ENCODE results near the gene ALAS1. TPM values are rescaled to one million over a fixed set of nuclear protein-coding genes. Genes with fewer than 3 reads are reported as not detected.

Gene ALAS1
- total RNA-seq, 1 donor from 2014 or later = 41.5 TPM

DNA sequence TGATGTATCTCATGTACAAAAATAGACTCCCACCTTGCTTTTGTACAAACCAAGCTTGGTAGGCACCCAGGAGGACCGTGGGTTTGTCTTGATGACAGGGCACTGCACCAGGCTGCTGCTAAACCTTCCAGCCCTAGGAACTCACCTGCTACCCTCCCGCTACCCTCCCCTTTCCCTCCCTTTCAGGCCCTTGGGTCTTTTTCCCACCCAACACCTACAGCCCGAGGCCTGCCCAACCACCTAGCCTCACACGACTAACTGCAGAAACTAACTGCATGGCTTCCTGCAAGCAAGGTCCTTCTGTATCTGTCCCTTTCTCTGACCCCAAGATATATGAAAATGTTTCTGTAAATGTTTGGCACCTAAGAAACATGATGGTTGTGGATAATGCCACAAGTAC is 58.7 kb downstream of the ALAS1 start:
- no peak for DNase-seq (ENCODE audit: extremely low spot score in 2 of 2)
- Histone ChIP-seq H3K27me3 (no peaks in the 10 kb centered on the region), H3K4me1 (peaks cover 30% of the 10 kb centered on the region), H3K4me3 (no peak overlapping the region), H3K27ac (no peak overlapping the region), H3K36me3 (peaks cover 0 to 77% of the 10 kb centered on the region in 2 donors), H3K9me3 (no peaks in the 10 kb centered on the region)
- intact Hi-C loops (cut with DNase I) = no loop called here
- TF ChIP-seq POLR2AphosphoS5 (IDR thresholded peaks at IDR 0.05; ENCODE audit: insufficient read depth in 1 of 2, low read depth in 1 of 2) (no peak), POLR2A (IDR thresholded peaks at IDR 0.05) (no peak), CTCF (IDR thresholded peaks at IDR 0.05) (no peak)

GRCh38 chr3:52257911-52258310 is 60.0 kb downstream of the ALAS1 start:
- intact Hi-C loops (cut with DNase I) = no loop called here
- peaks cover 0 to 89% of the 10 kb centered on the region in 2 donors for H3K36me3 ChIP-seq
- no peak overlapping the region for H3K27ac ChIP-seq

DNA sequence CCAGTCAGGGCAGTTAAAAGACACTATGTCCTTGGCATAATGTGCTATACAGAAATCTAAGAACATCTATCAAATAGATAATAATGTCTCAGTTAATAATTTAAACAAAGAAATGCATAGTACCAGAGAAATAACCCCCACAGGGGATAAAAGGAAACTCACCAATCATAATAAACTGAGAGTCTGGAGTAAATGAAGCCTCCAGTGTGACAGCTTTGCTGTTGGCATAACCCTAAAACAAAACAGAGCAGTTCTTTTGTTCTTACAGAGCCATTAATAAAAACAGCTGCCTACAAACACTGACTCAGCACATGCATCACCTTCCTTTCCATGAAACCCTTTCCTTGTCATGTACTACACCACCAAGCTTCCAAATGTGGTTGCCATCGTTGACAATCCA is 61.1 kb downstream of the ALAS1 start:
- intact Hi-C loops (cut with DNase I) = no loop called here
- TF ChIP-seq POLR2A (IDR thresholded peaks at IDR 0.05) (no peak), POLR2AphosphoS5 (IDR thresholded peaks at IDR 0.05; ENCODE audit: insufficient read depth in 1 of 2, low read depth in 1 of 2) (no peak), CTCF (IDR thresholded peaks at IDR 0.05) (no peak)
- Histone ChIP-seq H3K4me1 (peaks cover 7% of the 10 kb centered on the region), H3K9me3 (no peaks in the 10 kb centered on the region), H3K27ac (no peak overlapping the region), H3K27me3 (no peaks in the 10 kb centered on the region), H3K4me3 (no peak overlapping the region), H3K36me3 (peaks cover 0 to 98% of the 10 kb centered on the region in 2 donors)
- DNase-seq (ENCODE audit: extremely low spot score in 2 of 2) = no peak

More at GRCh38 chr3:52257911-52258310, 60.0 kb downstream of the ALAS1 start:
- DNase-seq (ENCODE audit: extremely low spot score in 2 of 2) = no peak
- Histone ChIP-seq H3K4me3 (no peak overlapping the region), H3K4me1 (peaks cover 18% of the 10 kb centered on the region), H3K9me3 (no peaks in the 10 kb centered on the region), H3K27me3 (no peaks in the 10 kb centered on the region)
- no peak for TF ChIP-seq POLR2A (IDR thresholded peaks at IDR 0.05)
- no peak for TF ChIP-seq POLR2AphosphoS5 (IDR thresholded peaks at IDR 0.05; ENCODE audit: insufficient read depth in 1 of 2, low read depth in 1 of 2)
- TF ChIP-seq CTCF (IDR thresholded peaks at IDR 0.05) = no peak

DNA sequence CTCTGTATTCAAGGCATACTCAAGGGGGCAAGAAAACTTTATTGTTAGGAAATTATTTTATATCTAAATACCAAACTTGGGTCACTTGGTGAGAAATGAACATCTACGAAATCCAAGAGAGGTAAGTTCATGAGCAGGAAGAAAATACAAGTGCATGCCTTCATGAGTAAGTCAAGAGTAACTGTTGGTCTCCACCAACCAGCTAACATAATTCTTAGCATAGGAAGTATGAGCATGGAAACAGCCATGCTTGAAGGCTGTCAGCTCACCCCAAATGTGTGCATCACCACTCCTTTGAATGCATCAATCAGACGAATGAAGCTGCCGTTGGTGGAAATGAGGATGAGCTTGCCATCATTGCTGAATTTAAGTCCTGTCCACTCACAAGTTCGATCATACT is 61.5 kb downstream of the ALAS1 start:
- intact Hi-C loops (cut with DNase I) = no loop called here
- H3K36me3 ChIP-seq = peaks cover 0 to 98% of the 10 kb centered on the region in 2 donors

More for the DNA sequence above, 61.5 kb downstream of the ALAS1 start:
- Histone ChIP-seq H3K27ac (no peak overlapping the region), H3K4me3 (no peak overlapping the region), H3K4me1 (peaks cover 4% of the 10 kb centered on the region), H3K9me3 (no peaks in the 10 kb centered on the region), H3K27me3 (no peaks in the 10 kb centered on the region)
- no peak for DNase-seq (ENCODE audit: extremely low spot score in 2 of 2)
- TF ChIP-seq POLR2A (IDR thresholded peaks at IDR 0.05) (no peak), POLR2AphosphoS5 (IDR thresholded peaks at IDR 0.05; ENCODE audit: insufficient read depth in 1 of 2, low read depth in 1 of 2) (no peak), CTCF (IDR thresholded peaks at IDR 0.05) (no peak)
